KOPT-K1 (cell line): ENCODE measurements around the gene C20orf96.

Experiments used
- H3K27ac ChIP-seq: fragments of 200-600 bp; sonication (generic); 2 replicates; pipeline ENCODE4 v1.5.1; 2016; ENCODE audit warnings: antibody characterized with exemption, mild to moderate bottlenecking, low read depth, low read length; ENCODE audit not compliant: poor library complexity, severe bottlenecking
- H3K36me3 ChIP-seq: fragments of 200-600 bp; sonication (generic); 2 replicates; pipeline ENCODE4 v1.5.1; 2017; ENCODE audit warnings: antibody characterized with exemption, mild to moderate bottlenecking, low read length, moderate library complexity; ENCODE audit not compliant: insufficient read depth
- H3K9me3 ChIP-seq: fragments of 200-600 bp; sonication (generic); 2 replicates; pipeline ENCODE4 v1.5.1; 2017; ENCODE audit warnings: antibody characterized with exemption, low read length, mild to moderate bottlenecking; ENCODE audit not compliant: insufficient read depth, poor library complexity, severe bottlenecking

C20orf96 gene

DNA sequence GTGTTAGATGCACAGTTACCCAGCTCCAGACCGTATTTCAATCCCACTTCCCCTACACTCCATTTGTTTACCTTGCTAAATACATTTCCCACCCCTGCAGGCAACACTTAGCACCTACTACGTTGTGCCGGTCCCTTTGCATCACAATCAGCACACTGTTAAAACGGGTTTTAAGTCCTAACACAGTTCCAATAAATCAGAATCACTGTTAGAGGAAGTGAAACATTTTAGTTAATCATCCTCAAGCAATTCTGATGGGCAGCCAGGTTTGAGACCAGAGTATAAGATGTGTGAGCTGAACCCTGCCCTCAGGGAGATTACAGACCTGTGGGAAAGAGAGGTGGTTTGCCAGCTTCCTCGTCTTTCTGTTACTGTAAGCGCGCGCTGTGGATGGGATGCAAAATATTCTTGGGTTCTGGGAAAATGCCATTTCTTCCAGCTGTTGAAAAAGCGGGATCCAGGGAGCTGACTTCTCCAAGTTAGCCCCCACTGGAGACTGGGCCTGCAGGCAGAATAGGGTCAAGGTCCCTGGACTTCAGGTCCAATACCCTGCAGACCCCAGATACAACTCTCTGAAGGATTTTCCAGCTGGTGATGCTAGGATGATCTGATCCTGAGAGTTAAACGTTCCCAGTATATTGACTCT is 9.9 kb upstream of the C20orf96 start:
- Histone ChIP-seq H3K27ac (no peak overlapping the region), H3K36me3 (peaks cover 34% of the 10 kb centered on the region), H3K9me3 (no peaks in the 10 kb centered on the region)

DNA sequence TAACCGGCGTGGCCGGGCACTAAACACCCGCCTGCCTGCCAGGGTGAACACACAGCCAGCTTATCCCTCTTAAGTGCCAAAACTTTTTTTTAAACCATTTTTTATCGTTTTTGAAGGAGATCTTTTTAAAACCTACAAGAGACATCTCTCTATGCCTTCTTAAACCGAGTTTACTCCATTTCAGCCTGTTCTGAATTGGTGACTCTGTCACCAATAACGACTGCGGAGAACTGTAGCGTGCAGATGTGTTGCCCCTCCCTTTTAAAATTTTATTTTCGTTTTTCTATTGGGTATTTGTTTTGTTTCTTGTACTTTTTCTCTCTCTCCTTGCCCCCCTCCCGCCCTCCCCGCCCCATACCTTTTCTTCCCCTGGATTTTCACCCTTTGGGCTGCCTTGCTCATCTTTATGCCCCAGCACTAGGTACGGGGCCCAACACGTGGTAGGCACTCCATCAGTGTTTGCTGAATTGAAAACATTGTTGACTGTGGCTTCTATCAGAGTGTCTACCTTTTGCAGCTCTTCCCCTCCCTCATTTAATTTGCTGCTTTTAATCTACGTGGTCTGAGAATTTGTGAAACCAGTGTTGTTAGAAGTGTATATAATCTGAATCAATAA is 8.3 kb upstream of the C20orf96 start:
- H3K27ac ChIP-seq: peak overlapping the region; percentile 92
- H3K9me3 ChIP-seq: no peaks in the 10 kb centered on the region
- H3K36me3 ChIP-seq: peaks cover 34% of the 10 kb centered on the region

DNA sequence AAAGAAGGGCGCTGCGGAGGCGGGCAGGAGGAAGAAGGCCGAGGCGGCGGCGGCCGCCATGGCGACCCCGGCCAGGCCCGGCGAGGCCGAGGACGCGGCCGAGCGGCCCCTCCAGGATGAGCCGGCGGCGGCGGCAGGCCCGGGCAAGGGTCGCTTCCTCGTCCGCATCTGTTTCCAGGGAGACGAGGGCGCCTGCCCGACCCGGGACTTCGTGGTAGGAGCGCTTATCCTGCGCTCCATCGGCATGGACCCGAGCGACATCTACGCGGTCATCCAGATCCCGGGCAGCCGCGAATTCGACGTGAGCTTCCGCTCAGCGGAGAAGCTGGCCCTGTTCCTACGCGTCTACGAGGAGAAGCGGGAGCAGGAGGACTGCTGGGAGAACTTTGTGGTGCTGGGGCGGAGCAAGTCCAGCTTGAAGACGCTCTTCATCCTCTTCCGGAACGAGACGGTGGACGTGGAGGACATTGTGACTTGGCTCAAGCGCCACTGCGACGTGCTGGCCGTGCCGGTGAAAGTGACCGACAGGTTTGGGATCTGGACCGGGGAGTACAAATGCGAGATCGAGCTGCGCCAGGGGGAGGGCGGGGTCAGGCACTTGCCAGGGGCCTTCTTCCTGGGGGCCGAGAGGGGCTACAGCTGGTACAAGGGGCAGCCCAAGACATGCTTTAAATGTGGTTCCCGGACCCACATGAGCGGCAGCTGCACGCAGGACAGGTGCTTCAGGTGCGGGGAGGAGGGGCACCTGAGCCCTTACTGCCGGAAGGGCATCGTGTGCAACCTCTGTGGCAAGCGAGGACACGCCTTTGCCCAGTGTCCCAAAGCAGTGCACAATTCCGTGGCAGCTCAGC is 7.6 kb upstream of the C20orf96 start:
- peaks cover 34% of the 10 kb centered on the region for H3K36me3 ChIP-seq
- H3K9me3 ChIP-seq: no peaks in the 10 kb centered on the region
- peak overlapping the region; percentile 92 for H3K27ac ChIP-seq

DNA sequence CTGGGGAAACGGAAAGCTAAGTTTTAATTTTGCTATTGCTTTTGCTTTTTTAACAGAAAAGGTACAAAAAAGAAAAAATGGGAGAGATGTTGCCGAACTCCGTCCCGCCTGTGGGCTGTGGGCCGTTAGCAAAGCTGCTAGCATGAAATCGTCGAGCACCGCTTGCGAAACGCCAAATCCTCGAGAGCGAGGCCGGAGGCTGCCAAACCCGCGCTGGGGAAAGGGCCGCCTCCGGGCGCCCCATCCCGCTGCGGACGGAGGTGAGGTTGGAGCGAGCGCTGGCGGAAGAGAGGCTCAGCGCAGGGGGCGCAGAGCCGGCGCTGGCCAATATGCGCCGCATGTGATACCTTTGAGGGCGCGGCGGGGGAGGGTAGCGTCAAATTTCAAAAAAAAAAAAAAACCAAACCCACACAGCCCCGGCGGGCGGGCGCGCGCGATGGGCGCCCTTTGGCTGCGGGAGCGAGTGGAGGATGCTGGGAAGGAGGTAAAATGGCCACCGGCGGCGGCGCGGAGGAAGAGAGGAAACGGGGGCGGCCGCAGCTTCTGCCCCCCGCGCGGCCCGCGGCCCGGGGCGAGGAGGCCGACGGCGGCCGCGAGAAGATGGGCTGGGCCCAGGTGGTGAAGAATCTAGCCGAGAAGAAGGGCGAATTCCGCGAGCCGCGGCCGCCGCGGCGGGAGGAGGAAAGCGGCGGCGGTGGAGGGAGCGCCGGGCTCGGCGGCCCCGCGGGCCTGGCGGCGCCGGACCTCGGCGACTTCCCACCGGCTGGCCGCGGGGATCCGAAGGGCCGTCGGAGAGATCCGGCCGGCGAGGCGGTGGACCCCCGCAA is 6.8 kb upstream of the C20orf96 start, which contains the start of gene ZCCHC3:
Gene ZCCHC3 (plus strand): TSS at position 473 of the 827 bp plus-strand sequence. CDS start 17 bp downstream, at position 490.
- no peaks in the 10 kb centered on the region for H3K9me3 ChIP-seq
- peaks cover 31% of the 10 kb centered on the region for H3K36me3 ChIP-seq
- H3K27ac ChIP-seq: peak within 1 kb of the TSS; percentile 92

DNA sequence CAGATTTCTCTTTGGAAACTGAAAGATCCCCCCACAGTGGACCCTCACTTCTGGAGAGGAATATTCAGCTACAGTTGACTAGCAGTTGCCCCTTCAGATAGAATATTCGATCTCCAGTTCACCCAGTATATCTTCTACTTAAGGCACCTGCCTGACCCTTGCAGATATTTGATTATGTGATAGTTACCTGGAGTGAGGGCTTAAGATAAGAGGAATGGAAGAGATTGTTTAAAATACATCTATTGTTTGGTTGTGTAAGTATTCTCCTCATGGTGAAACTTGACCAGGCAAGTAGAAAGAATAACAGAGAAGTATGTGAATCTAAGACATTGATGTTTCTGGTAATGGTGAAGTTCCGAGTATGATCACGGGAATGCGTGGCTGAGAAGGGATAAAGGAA is 5.3 kb upstream of the C20orf96 start:
- Histone ChIP-seq H3K9me3 (no peaks in the 10 kb centered on the region), H3K36me3 (peaks cover 18% of the 10 kb centered on the region), H3K27ac (no peak overlapping the region)

DNA sequence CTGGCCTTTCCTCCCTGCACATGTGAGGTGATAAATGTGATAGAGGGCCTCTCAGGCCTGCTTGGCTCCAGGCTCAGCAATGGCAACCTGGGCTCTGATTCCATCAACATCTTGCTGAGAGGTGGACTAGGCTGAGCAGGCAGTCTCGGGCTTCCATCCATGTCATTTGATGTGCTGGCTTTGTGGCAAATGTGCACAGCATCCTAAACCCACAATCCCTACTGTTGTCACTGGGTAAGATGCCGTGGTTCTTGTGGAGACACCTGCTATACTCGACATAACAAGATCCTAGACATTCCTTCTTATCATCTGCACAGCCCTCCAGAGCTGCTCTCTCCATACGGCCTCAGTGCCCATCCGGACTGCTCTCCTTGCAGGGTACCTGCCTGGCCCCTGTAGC is 4.1 kb upstream of the C20orf96 start:
- Histone ChIP-seq H3K27ac (no peak overlapping the region), H3K36me3 (peaks cover 6% of the 10 kb centered on the region), H3K9me3 (no peaks in the 10 kb centered on the region)

DNA sequence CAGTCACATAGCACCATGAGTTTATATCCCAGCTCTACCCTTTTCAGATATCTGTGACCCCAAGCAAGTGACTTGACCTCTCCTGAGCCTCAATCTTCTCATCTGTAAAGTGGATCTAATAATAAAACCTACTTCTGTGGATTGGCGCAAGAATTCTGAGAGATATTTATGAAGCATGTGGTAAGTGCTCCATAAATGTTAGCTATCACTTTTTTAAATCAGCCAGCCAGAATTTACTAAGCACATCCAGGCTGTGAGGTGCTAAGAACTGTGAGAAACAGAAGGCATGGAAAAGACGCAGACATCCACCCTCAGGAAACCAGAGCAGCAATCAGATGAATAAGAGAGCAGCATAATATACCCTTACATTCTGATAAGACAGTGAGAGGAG is 862 bp downstream of the C20orf96 start:
- Histone ChIP-seq H3K36me3 (no peaks in the 10 kb centered on the region), H3K9me3 (no peaks in the 10 kb centered on the region), H3K27ac (peak overlapping the region; percentile 70)

DNA sequence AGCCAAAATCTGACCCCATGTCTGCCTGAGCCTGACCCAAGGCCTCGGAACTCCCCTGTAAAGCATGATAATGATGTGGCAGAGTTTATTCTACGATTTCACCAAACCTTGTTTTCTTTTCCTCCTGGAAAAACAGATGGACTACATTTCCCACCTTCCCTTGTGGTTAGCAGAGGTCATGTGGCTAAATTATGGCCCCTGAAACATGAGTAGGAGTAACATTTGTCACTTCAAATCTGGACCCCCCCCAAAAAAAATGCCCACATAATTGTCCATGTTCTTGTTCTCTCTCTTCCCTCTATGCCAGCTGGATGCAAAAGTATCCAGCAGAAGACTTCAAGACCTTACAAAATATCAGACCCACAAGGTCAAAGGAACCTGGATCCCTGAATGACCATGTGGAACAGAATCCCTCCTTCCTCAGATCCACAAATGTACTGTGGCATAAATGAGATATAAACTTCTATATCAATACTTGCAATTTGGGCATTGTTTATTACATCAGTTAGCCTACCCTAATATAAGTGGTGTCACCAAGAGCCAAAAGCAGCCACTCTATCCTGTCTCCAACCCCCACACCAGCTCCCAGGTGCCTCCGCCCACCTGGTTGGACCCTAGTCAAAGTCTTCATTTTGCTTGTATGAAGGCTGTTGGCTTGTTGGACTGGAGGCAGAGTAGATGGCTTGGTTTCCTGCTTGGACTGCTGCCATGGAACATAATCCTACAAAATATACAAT is 1.4 kb downstream of the C20orf96 start:
- no peaks in the 10 kb centered on the region for H3K36me3 ChIP-seq
- peak overlapping the region; percentile 70 for H3K27ac ChIP-seq
- no peaks in the 10 kb centered on the region for H3K9me3 ChIP-seq

DNA sequence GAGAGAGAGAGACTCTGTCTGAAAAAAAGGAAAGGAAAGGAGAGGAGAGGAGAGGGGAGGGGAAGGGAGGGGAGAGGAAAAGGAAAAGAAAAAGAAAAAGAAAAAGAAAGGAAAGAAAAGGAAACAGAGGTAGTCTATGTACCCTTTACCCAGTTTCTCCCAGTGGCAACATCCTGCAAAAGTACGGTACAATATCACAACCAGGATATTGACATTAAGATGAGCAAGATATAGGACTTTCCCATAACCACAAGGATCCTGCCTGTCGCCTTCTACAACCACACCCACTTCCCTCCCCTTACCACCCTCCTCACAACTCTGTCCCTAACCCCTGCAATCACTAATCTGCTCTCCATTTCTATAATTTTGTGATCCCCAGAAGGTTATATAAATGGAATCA is 4.0 kb downstream of the C20orf96 start:
- Histone ChIP-seq H3K27ac (no peak overlapping the region), H3K9me3 (no peaks in the 10 kb centered on the region), H3K36me3 (peaks cover 10% of the 10 kb centered on the region)

DNA sequence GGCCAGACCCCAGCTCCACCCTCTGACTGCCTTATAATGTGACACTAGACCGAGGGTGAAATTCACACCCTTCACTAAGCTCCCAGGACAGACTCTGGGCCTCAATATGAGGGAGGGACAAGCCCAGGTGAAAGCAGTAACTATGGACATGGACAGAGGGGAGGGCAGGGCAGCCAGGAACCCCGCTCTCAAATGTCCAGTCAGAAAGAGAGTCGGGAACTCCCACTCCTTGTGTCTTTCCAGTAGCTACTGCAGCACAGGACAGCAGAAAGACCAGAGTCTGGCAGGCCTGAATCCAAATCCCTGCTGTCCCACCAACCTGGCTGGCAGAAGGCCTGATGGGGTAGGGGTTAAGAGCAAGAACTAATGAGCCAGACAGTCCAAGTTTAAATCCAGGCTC is 6.4 kb downstream of the C20orf96 start:
- no peaks in the 10 kb centered on the region for H3K9me3 ChIP-seq
- peaks cover 19% of the 10 kb centered on the region for H3K36me3 ChIP-seq
- H3K27ac ChIP-seq: no peak overlapping the region

DNA sequence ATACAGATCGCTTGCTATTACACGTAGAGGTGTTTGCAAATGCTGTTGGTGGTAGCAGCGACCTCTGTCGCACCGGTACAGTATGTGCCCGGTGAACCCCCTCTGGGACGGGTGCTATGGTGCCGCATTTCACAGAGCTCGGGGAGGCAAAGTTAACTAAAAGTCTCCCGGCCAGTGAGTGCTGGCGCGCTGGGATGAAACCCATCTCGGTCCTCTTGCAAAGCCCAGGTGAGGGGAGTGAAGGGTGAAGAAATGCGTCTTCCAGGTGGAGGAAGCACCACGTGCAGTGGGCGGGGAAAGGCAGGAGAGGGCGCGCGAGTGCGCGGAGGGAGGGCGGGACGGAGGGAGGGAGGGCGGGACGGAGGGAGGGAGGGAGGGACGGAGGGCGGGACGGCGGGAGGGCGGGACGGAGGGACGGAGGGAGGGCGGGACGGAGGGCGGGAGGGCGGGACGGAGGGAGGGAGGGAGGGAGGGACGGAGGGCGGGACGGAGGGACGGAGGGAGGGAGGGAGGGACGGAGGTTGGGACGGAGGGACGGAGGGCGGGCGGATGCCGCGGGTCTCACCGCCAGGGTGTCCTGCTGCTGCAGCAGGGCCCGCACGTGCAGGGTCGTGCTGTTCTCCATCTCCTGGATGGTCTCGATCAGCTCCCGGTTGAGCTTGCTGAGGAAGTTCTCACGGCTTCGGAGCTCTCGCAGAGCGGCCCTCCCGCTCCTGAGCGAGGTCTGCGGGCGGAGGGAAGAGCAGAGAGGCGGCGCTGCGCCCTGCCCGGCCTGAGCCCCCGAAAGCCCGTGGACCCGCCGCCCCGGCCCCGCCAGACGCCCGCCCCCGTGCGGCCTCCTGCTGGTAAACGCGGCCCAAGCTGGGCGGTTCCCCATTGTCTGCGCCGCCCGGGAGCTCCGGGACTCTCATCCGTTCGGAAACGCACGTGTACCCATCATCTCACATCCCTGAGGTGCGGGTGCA is 11.7 kb downstream of the C20orf96 start:
- Histone ChIP-seq H3K36me3 (peaks cover 48% of the 10 kb centered on the region), H3K27ac (no peak overlapping the region), H3K9me3 (no peaks in the 10 kb centered on the region)

DNA sequence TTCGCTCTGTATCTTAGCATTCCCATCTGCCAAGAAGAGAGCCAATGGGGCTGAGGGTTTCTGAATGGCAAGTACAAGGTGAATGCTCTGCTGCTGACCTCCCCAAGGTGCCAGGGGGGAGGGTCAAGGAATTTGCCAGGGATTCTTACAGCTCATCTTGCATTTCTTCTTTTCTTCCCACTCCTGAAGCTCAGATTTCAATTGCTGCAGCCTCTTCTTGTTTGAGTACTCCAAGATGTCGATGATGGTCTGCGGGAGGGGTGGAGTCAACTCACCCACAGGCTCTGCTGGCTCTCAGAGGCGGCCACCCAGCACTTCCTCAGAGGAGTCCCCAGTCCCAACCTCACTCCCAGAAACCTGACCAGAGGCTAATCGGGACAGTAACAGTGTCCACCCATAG is 12.4 kb downstream of the C20orf96 start:
- Histone ChIP-seq H3K9me3 (no peaks in the 10 kb centered on the region), H3K36me3 (peaks cover 45% of the 10 kb centered on the region)

DNA sequence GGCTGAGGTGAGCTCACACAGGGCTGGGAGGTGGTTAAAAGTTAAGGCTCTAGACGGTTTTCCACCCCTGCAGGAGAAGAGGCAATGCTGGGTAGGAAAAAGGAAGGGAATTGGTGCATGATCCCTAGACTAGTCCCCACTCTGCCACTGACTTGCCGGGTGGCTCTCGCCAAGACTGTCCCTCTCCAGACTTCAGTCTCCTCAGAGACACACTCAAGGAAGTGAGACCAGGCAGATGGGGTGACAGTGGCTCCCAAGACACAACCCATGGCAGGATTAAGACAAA is 13.1 kb downstream of the C20orf96 start:
- no peak overlapping the region for H3K27ac ChIP-seq
- H3K36me3 ChIP-seq: peaks cover 45% of the 10 kb centered on the region; the same call in 1 of the 2 replicates
- no peaks in the 10 kb centered on the region for H3K9me3 ChIP-seq

More for the DNA sequence above, 12.4 kb downstream of the C20orf96 start:
- H3K27ac ChIP-seq: no peak overlapping the region
